ENCODE measurements around the gene MEI1. TPM values are rescaled to one million over a fixed set of nuclear protein-coding genes. Genes with fewer than 3 reads are reported as not detected.

MEI1 gene
- polyA plus RNA-seq, 1 experiment: 3.8 TPM

- Histone ChIP-seq H3K36me3 (ENCODE audit: control insufficient read depth, insufficient read depth, low read length) (no peaks in the 10 kb centered on the region), H3K27me3 (ENCODE audit: control insufficient read depth, insufficient read depth, low read length) (no peaks in the 10 kb centered on the region), H3K4me3 (ENCODE audit: low read depth, low read length) (no peak overlapping the region)
- ChIA-PET CTCF (interaction anchor here (1.1 to 2.2 kb wide), 6 partner anchors 10 to 180 kb away, joined by 3 to 7 read pairs (median 4); no protein-coding TSS in a partner anchor), POLR2A (no interaction called here)
- TF ChIP-seq, protein P1, sequence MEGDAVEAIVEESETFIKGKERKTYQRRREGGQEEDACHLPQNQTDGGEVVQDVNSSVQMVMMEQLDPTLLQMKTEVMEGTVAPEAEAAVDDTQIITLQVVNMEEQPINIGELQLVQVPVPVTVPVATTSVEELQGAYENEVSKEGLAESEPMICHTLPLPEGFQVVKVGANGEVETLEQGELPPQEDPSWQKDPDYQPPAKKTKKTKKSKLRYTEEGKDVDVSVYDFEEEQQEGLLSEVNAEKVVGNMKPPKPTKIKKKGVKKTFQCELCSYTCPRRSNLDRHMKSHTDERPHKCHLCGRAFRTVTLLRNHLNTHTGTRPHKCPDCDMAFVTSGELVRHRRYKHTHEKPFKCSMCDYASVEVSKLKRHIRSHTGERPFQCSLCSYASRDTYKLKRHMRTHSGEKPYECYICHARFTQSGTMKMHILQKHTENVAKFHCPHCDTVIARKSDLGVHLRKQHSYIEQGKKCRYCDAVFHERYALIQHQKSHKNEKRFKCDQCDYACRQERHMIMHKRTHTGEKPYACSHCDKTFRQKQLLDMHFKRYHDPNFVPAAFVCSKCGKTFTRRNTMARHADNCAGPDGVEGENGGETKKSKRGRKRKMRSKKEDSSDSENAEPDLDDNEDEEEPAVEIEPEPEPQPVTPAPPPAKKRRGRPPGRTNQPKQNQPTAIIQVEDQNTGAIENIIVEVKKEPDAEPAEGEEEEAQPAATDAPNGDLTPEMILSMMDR (IDR thresholded peaks at IDR 0.05; ENCODE audit: insufficient read depth, low read depth, low read length): no peak
- DNase-seq (ENCODE audit: low read depth): no peak
These were observed 147.1 kb downstream of the MEI1 start for GRCh38 chr22:41846268-41846987.

DNA sequence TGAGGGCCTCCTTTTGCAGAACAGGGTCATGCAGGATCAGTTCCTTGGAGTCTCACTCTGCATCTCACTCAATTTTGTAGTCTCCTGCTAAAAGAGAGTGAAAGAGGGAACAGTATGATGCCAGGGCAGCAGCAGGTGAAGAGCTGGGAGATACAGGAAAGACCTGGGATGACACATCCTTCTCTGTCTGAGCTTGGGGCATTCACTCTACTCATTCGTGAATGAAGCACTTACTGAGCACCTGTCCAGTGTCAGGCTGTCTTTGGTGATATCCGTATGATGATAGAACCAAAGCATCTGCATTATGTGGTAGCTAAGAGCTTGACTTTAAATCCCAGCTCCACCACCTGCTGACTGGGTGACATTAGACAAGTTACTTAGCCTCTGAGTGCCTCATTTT, 148.0 kb downstream of the MEI1 start:
- H3K4me3 ChIP-seq (ENCODE audit: low read depth, low read length): no peak overlapping the region
- TF ChIP-seq, protein P1 (IDR thresholded peaks at IDR 0.05; ENCODE audit: insufficient read depth, low read depth, low read length): no peak
- no peak for DNase-seq (ENCODE audit: low read depth)
- H3K36me3 ChIP-seq (ENCODE audit: control insufficient read depth, insufficient read depth, low read length): no peaks in the 10 kb centered on the region
- ChIA-PET CTCF (interaction anchor here (0.6 to 1.5 kb wide), 3 partner anchors 11 to 104 kb away, joined by 3 to 5 read pairs (median 3); no protein-coding TSS in a partner anchor), POLR2A (no interaction called here)
- no peaks in the 10 kb centered on the region for H3K27me3 ChIP-seq (ENCODE audit: control insufficient read depth, insufficient read depth, low read length)

DNA sequence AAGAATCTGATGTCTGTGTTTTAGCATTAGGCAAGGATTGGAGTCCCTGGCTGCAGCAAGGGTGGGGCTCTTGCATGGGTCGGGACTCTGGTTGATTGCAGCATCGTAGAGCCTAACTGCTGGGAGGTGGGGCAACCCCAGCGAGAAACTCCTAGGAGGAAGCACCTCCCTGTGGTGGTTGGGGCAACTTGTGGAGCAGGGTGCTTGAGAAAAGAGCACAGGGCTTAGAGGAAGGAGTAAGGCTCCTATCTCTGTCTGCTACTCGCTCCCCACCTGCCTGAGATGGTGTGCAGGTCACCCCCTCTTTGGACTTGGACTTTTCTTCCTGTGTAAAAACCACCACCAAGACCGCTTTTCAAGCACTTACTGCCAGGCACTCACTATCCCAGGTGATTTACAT, 149.2 kb downstream of the MEI1 start:
- DNase-seq (ENCODE audit: low read depth): no peak
- TF ChIP-seq, protein P1 (IDR thresholded peaks at IDR 0.05; ENCODE audit: insufficient read depth, low read depth, low read length): no peak
- ChIA-PET POLR2A (no interaction called here), CTCF (no interaction called here)
- H3K36me3 ChIP-seq (ENCODE audit: control insufficient read depth, insufficient read depth, low read length): no peaks in the 10 kb centered on the region
- H3K4me3 ChIP-seq (ENCODE audit: low read depth, low read length): no peak overlapping the region
- no peaks in the 10 kb centered on the region for H3K27me3 ChIP-seq (ENCODE audit: control insufficient read depth, insufficient read depth, low read length)

Small RNA genes within 50 kb of the gene (small RNA-seq; reads per million reads assigned to genes)
- gene HMGN2P10 (ENCODE audit: insufficient read length, low read depth, low replicate concordance) (not detected), gene RF00019 (ENCODE audit: insufficient read length, low read depth, low replicate concordance) (not detected), gene RNU6-476P (ENCODE audit: insufficient read length, low read depth, low replicate concordance) (not detected), gene RNU6ATAC22P (ENCODE audit: insufficient read length, low read depth, low replicate concordance) (not detected)

Other genes starting within 250 kb of the MEI1 start
- gene PHF5A, start 230.8 kb upstream of the MEI1 start, polyA plus RNA-seq (2011; rRNA removed): 44.3 and 57.9 TPM in 2 replicates
- gene ACO2, start 230.4 kb upstream of the MEI1 start, polyA plus RNA-seq (2011; rRNA removed): 20.5 and 60.5 TPM in 2 replicates
- 39.4 and 52.5 TPM in 2 replicates for gene POLR3H, start 155.0 kb upstream of the MEI1 start, polyA plus RNA-seq (2011; rRNA removed)
- 7.1 and 14.0 TPM in 2 replicates for gene CSDC2, start 138.5 kb upstream of the MEI1 start, polyA plus RNA-seq (2011; rRNA removed)
- gene PMM1, start 109.7 kb upstream of the MEI1 start, polyA plus RNA-seq (2011; rRNA removed): 70.7 and 109 TPM in 2 replicates
- 33.3 and 35.7 TPM in 2 replicates for gene DESI1, start 78.5 kb upstream of the MEI1 start, polyA plus RNA-seq (2011; rRNA removed)
- 105 and 137 TPM in 2 replicates for gene XRCC6, start 78.2 kb upstream of the MEI1 start, polyA plus RNA-seq (2011; rRNA removed)
- 288 and 327 TPM in 2 replicates for gene SNU13, start 10.6 kb upstream of the MEI1 start, polyA plus RNA-seq (2011; rRNA removed)
- 4.1 and 6.0 TPM in 2 replicates for gene CCDC134, start 101.2 kb downstream of the MEI1 start, polyA plus RNA-seq (2011; rRNA removed)
- 20.3 and 26.2 TPM in 2 replicates for gene SREBF2, start 133.6 kb downstream of the MEI1 start, polyA plus RNA-seq (2011; rRNA removed)
- gene SHISA8, start 215.6 kb downstream of the MEI1 start, polyA plus RNA-seq (2011; rRNA removed): not detected in 2 replicates
- 0.06 and 0.16 TPM in 2 replicates for gene TNFRSF13C, start 227.3 kb downstream of the MEI1 start, polyA plus RNA-seq (2011; rRNA removed)
- gene CENPM, start 247.6 kb downstream of the MEI1 start, polyA plus RNA-seq (2011; rRNA removed): 18.6 and 30.4 TPM in 2 replicates

All from BJ (cell line).